NCI-H2196 (cell line): ENCODE data around the gene KIR2DL1.
"Not testable (repeated sequence)": the region's sequence is repeated elsewhere in the genome, so short reads cannot be mapped to it uniquely, and the experiment has no call there.

Source experiments
- DNase-seq: peaks from one replicate; lab custom pipeline; 2025; ENCODE audit not compliant: unreplicated experiment; lab: John Stamatoyannopoulos, UW

KIR2DL1 gene

GRCh38 chr19:54817670-54818536 is 48.3 kb downstream of the KIR2DL1 start:
- DNase-seq = no peak

GRCh38 chr19:54824416-54824815 is 54.8 kb downstream of the KIR2DL1 start:
- DNase-seq = not testable (repeated sequence)

- not testable (repeated sequence) for DNase-seq
Measured at GRCh38 chr19:54825326-54825725, 55.7 kb downstream of the KIR2DL1 start.

GRCh38 chr19:54828064-54828463 is 58.5 kb downstream of the KIR2DL1 start:
- DNase-seq = not testable (repeated sequence)

GRCh38 chr19:54832496-54832895 is 62.9 kb downstream of the KIR2DL1 start, which contains the start of gene KIR2DS4:
Gene KIR2DS4 (plus strand): TSS chr19:54832676.
- not testable (repeated sequence) for DNase-seq
